ENCODE measurements around the gene ZNF581. TPM values are rescaled to one million over a fixed set of nuclear protein-coding genes. Genes with fewer than 3 reads are reported as not detected.

Gene ZNF581
- total RNA-seq, 1 donor, result 25.7 TPM

DNA sequence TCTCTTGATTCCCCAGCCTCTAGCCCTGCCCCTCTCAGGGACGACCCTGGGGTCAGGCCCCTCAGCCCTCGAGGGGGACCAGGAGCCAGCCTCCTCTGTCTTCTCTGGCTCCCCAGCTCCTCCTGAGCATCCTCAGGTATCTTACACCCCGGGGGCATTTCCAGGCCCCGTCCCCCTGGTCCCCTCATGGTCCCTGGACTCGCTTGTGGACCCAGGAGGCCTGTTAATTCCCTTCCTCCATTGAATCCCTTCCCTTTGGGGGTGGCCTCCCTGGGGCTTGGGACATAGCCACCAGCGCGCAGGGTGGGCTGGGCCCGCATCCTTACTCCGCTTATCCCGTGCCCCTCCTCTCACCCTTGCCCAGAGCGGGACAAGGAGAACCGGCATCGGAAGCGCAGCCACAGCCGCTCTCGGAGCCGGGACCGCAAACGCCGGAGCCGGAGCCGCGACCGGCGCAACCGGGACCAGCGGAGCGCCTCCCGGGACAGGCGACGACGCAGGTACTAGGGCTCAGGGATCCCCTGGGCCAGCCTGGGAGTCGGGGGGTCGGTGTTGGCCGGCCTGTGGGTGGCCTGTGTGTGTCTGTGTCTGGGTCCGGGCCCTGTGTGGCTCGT lies 15.5 kb downstream of the ZNF581 start:
- H3K27ac ChIP-seq (ENCODE audit: low read depth, low read length), result peak overlapping the region; percentile 56
- peak; percentile 23 for DNase-seq (ENCODE audit: insufficient read length, low spot score, missing footprints)
- H3K79me2 ChIP-seq (ENCODE audit: insufficient read depth, low read length), result peaks cover 89% of the 10 kb centered on the region
- TF ChIP-seq, protein P1, sequence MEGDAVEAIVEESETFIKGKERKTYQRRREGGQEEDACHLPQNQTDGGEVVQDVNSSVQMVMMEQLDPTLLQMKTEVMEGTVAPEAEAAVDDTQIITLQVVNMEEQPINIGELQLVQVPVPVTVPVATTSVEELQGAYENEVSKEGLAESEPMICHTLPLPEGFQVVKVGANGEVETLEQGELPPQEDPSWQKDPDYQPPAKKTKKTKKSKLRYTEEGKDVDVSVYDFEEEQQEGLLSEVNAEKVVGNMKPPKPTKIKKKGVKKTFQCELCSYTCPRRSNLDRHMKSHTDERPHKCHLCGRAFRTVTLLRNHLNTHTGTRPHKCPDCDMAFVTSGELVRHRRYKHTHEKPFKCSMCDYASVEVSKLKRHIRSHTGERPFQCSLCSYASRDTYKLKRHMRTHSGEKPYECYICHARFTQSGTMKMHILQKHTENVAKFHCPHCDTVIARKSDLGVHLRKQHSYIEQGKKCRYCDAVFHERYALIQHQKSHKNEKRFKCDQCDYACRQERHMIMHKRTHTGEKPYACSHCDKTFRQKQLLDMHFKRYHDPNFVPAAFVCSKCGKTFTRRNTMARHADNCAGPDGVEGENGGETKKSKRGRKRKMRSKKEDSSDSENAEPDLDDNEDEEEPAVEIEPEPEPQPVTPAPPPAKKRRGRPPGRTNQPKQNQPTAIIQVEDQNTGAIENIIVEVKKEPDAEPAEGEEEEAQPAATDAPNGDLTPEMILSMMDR (IDR thresholded peaks at IDR 0.05; ENCODE audit: extremely low read depth, low read depth, low read length), result no peak
- peaks cover 30% of the 10 kb centered on the region for H3K4me1 ChIP-seq (ENCODE audit: insufficient read depth, low read length)
- no peak overlapping the region for H3K4me3 ChIP-seq (ENCODE audit: insufficient read depth, low read length)
- peaks cover 34% of the 10 kb centered on the region for H3K36me3 ChIP-seq (ENCODE audit: insufficient read depth, low read length)
- no peak overlapping the region for H3K4me2 ChIP-seq (ENCODE audit: insufficient read depth, low read length)
- peaks cover 72% of the 10 kb centered on the region for H4K20me1 ChIP-seq (ENCODE audit: insufficient read depth, low read length)
- no peaks in the 10 kb centered on the region for H3K9me3 ChIP-seq (ENCODE audit: low read depth, low read length)
- no peak overlapping the region for H2AFZ ChIP-seq (ENCODE audit: low read length)
- H3K27me3 ChIP-seq (ENCODE audit: insufficient read depth, low read length), result no peaks in the 10 kb centered on the region

DNA sequence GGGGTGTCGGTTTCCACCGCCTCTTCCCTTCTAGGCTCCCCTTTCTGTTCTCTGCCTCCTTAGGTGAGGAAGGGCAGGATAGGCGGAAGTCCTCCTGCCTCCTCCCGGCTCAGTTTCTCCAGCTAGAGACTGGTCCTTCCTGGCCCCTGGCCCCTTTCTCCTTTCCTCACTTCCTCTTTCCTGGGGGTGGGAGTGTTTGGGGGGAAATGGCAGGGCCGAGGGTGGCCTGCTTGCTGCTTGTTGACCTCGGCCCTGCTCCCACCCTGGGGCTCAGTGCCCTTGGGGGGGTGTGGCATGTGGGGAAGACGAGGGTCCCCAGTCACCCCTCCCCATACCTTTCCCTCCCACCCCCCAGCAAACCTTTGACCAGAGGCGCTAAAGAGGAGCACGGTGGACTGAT lies 16.4 kb downstream of the ZNF581 start:
- no peaks in the 10 kb centered on the region for H3K9me3 ChIP-seq (ENCODE audit: low read depth, low read length)
- H3K4me3 ChIP-seq (ENCODE audit: insufficient read depth, low read length), result no peak overlapping the region
- TF ChIP-seq, protein P1 (IDR thresholded peaks at IDR 0.05; ENCODE audit: extremely low read depth, low read depth, low read length), result no peak
- no peak for DNase-seq (ENCODE audit: insufficient read length, low spot score, missing footprints)
- H2AFZ ChIP-seq (ENCODE audit: low read length), result no peak overlapping the region
- no peaks in the 10 kb centered on the region for H3K27me3 ChIP-seq (ENCODE audit: insufficient read depth, low read length)
- no peak overlapping the region for H3K4me2 ChIP-seq (ENCODE audit: insufficient read depth, low read length)
- H4K20me1 ChIP-seq (ENCODE audit: insufficient read depth, low read length), result peaks cover 79% of the 10 kb centered on the region
- H3K36me3 ChIP-seq (ENCODE audit: insufficient read depth, low read length), result peaks cover 42% of the 10 kb centered on the region
- peaks cover 97% of the 10 kb centered on the region for H3K79me2 ChIP-seq (ENCODE audit: insufficient read depth, low read length)
- peaks cover 30% of the 10 kb centered on the region for H3K4me1 ChIP-seq (ENCODE audit: insufficient read depth, low read length)
- no peak overlapping the region for H3K27ac ChIP-seq (ENCODE audit: low read depth, low read length)

DNA sequence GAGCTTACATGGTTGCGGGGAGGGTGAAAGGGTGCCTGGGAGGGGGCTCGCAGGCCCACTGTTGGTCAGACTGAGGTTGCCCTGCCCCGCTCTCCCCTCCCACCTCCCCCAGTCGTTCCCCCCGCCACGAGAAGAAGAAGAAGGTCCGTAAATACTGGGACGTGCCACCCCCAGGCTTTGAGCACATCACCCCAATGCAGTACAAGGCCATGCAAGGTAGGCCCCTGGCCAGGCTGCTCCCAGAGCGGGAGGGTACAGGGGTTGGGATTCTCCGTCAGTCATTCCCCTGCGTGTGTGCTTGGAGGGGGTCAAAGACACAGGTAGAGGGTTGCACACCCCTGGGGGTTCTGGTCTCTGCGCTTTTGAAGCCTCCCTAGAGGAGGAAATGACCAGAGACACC lies 17.0 kb downstream of the ZNF581 start:
- Histone ChIP-seq H3K4me3 (ENCODE audit: insufficient read depth, low read length) (no peak overlapping the region), H3K36me3 (ENCODE audit: insufficient read depth, low read length) (peaks cover 45% of the 10 kb centered on the region), H3K9me3 (ENCODE audit: low read depth, low read length) (no peaks in the 10 kb centered on the region), H3K27me3 (ENCODE audit: insufficient read depth, low read length) (no peaks in the 10 kb centered on the region), H3K27ac (ENCODE audit: low read depth, low read length) (no peak overlapping the region), H3K4me1 (ENCODE audit: insufficient read depth, low read length) (peaks cover 30% of the 10 kb centered on the region), H3K4me2 (ENCODE audit: insufficient read depth, low read length) (no peak overlapping the region), H4K20me1 (ENCODE audit: insufficient read depth, low read length) (peaks cover 79% of the 10 kb centered on the region), H2AFZ (ENCODE audit: low read length) (no peak overlapping the region), H3K79me2 (ENCODE audit: insufficient read depth, low read length) (peaks cover 95% of the 10 kb centered on the region)
- TF ChIP-seq, protein P1 (IDR thresholded peaks at IDR 0.05; ENCODE audit: extremely low read depth, low read depth, low read length), result no peak
- DNase-seq (ENCODE audit: insufficient read length, low spot score, missing footprints), result no peak

DNA sequence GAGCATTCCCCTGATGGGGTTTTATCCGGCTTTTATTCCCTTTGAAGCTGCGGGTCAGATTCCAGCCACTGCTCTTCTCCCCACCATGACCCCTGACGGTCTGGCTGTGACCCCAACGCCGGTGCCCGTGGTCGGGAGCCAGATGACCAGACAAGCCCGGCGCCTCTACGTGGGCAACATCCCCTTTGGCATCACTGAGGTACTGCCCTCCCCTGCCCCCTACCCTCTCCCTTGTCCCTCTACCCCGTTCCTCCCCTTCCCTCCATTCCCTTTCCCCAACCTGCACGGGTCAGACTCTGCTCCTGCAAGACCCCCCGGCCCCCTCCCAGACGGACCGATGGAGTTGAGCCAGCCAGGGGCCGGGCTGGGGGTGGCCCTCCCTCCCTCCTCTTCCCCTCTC lies 17.5 kb downstream of the ZNF581 start:
- Histone ChIP-seq H3K4me2 (ENCODE audit: insufficient read depth, low read length) (no peak overlapping the region), H3K36me3 (ENCODE audit: insufficient read depth, low read length) (peaks cover 48% of the 10 kb centered on the region), H3K4me1 (ENCODE audit: insufficient read depth, low read length) (peaks cover 26% of the 10 kb centered on the region), H3K79me2 (ENCODE audit: insufficient read depth, low read length) (peaks cover 93% of the 10 kb centered on the region), H3K27me3 (ENCODE audit: insufficient read depth, low read length) (no peaks in the 10 kb centered on the region), H3K9me3 (ENCODE audit: low read depth, low read length) (no peaks in the 10 kb centered on the region), H3K4me3 (ENCODE audit: insufficient read depth, low read length) (no peak overlapping the region), H2AFZ (ENCODE audit: low read length) (no peak overlapping the region), H3K27ac (ENCODE audit: low read depth, low read length) (no peak overlapping the region), H4K20me1 (ENCODE audit: insufficient read depth, low read length) (peaks cover 77% of the 10 kb centered on the region)
- TF ChIP-seq, protein P1 (IDR thresholded peaks at IDR 0.05; ENCODE audit: extremely low read depth, low read depth, low read length), result no peak
- no peak for DNase-seq (ENCODE audit: insufficient read length, low spot score, missing footprints)

Data from osteoblast (primary cell).